Psoas muscle (tissue), 8 donors: Measurements from ENCODE around the gene MRPL22. TPM values are rescaled to one million over a fixed set of nuclear protein-coding genes. Genes with fewer than 3 reads are reported as not detected.
"Not testable (repeated sequence)": the region's sequence is repeated elsewhere in the genome, so short reads cannot be mapped to it uniquely, and the experiment has no call there.

ENCODE experiments used
- ATAC-seq, 4 donors: fragments of 200-7000 bp; cut with Tn5 transposase; one replicate each; pipeline ENCODE4 v1.9.1; 2020; ENCODE audit warnings: moderate library complexity in 3 of 4, mild to moderate bottlenecking in 2 of 4
- DNase-seq, 2 donors: peaks; one replicate each; pipeline ENCODE4 v3.0.0-alpha.2; 2020
- H3K27ac ChIP-seq: fragments of 200-600 bp; one replicate; pipeline ENCODE4 v1.8.0; 2022
- H3K27me3 ChIP-seq, 3 donors: fragments of 200-600 bp in 1 of 3; one replicate each; pipeline versions ENCODE4 v1.6.1 to v1.8.0; 2013 to 2022; ENCODE audit warnings: low read length in 2 of 3, mild to moderate bottlenecking in 2 of 3, moderate library complexity in 1 of 3; ENCODE audit not compliant: insufficient read depth in 3 of 3
- H3K36me3 ChIP-seq, 2 donors: fragments of 200-600 bp in 1 of 2; one replicate each; pipeline versions ENCODE4 v1.6.1 to v1.8.0; 2013 to 2022; ENCODE audit warnings: low read depth in 1 of 2, mild to moderate bottlenecking in 1 of 2, moderate library complexity in 1 of 2; ENCODE audit not compliant: insufficient read depth in 1 of 2
- H3K4me1 ChIP-seq: fragments of 200-600 bp; one replicate; pipeline ENCODE4 v1.8.0; 2022
- H3K4me3 ChIP-seq: fragments of 200-600 bp; one replicate; pipeline ENCODE4 v1.8.0; 2022; ENCODE audit warnings: mild to moderate bottlenecking
- H3K9me3 ChIP-seq: fragments of 200-600 bp; one replicate; pipeline ENCODE4 v1.8.0; 2022
- WGBS, 3 donors: extraction: QIAGEN DNeasy Blood & Tissue Kit; methylation state at CpG; one replicate each; pipeline versions ENCODE4 v1.1.6 to v1.1.7; 2013; 5-methylcytosine and 5-hydroxymethylcytosine counted together
- intact Hi-C, 2 donors: fragments of 100-400 bp; cut with DNase I; formaldehyde crosslinking; loops; one replicate each; pipeline versions ENCODE4 v1.11.0 to v1.14.2; 2022
- polyA plus RNA-seq, 3 donors: library from polyadenylated mRNA; stranded (reverse); fragments of 200-250 nt; gene quantifications; one replicate each; pipeline ENCODE4 v1.2.3, GENCODE V29; 2013
- total RNA-seq, 4 donors: library from RNA; stranded (reverse); fragmentation: NEBNext Ultra II Directional in 2 of 4; extraction: Animal tissue kit (Norgen Biotek cat#: 25700) in 2 of 4; gene quantifications; one replicate each; pipeline versions ENCODE4 v1.2.1 to v1.2.4, GENCODE V29; 2021 to 2023
- TF ChIP-seq, protein P1 (sequence below): fragments of 200-600 bp; IDR thresholded peaks from one replicate; pipeline ENCODE4 v1.8.0; 2022; ENCODE audit warnings: antibody characterized with exemption
- donor health status: healthy with polysubstance abuse.
- donor health status: DM: no; HTN: no; CAD: no; lungs with moderate emphysema.
- donor health status: Bipolar disorder and iron deficiency.
- donor health status: healthy.
- donor health status: DM: yes; HTN: yes; CAD: no.
- donor health status: DM: no; HTN: no; CAD: no.
- donor health status: DM: no; HTN: no; CAD: no.
- donor health status: DM: yes; HTN: yes; CAD: no.

MRPL22 gene
- total and polyA plus RNA-seq, 7 donors = 28.4 to 83.6 (median 46.7) TPM

DNA sequence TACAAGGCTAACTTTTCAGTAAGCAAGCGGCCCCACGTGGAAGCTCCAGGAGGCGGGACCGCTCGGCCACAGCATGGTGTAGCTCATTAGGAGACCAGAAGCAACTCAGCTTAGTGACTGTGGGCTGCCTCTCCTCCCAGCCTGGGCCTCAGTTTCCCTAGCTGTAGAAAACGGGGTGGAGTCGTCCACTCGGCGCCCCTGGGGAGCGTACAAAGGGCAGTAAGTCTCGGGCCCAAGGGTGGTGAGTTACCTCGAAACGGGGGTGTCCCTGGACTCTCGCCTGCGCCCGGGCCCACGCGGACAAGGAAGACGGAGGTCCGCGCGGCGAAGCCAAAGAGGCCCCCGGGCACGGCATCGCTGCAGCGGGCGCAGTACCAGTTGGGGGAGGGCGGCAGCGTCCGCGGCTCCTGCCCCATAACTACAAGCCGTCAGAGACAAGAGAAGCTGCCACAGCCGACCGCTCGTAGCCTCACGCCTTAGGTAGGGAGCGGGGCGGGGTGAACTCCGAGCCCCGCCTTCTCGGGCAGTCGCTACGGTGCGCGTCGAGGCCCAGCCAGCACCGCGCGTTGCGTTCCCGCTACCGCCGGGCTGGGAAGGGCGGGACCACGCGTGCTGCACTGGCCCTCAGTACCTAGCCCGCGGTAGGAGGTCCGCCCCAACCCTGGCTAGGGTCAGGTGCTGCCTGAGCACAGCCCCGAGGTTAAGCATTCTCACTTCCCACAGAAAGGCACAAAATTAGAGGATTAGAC lies 3.0 kb upstream of the MRPL22 start, which contains the start of gene GEMIN5:
Gene GEMIN5, minus strand, starts transcription at position 494 of the 749 bp plus-strand sequence. Its CDS starts 78 bp downstream, at position 416.
- DNase-seq (peak; percentile 86 to 93), ATAC-seq (peak; percentile 94 to 96 (median 94))
- intact Hi-C loops = loop anchor here in 1 of 2 donors (5.0 kb wide), 1 partner anchor 181 kb away; the partner anchor contains the start of gene LARP1
- H3K9me3 ChIP-seq = no peaks in the 10 kb centered on the region
- H3K27me3 ChIP-seq = no peaks in the 10 kb centered on the region
- peaks cover 4 to 23% of the 10 kb centered on the region in 2 donors for H3K36me3 ChIP-seq
- TF ChIP-seq, protein P1, sequence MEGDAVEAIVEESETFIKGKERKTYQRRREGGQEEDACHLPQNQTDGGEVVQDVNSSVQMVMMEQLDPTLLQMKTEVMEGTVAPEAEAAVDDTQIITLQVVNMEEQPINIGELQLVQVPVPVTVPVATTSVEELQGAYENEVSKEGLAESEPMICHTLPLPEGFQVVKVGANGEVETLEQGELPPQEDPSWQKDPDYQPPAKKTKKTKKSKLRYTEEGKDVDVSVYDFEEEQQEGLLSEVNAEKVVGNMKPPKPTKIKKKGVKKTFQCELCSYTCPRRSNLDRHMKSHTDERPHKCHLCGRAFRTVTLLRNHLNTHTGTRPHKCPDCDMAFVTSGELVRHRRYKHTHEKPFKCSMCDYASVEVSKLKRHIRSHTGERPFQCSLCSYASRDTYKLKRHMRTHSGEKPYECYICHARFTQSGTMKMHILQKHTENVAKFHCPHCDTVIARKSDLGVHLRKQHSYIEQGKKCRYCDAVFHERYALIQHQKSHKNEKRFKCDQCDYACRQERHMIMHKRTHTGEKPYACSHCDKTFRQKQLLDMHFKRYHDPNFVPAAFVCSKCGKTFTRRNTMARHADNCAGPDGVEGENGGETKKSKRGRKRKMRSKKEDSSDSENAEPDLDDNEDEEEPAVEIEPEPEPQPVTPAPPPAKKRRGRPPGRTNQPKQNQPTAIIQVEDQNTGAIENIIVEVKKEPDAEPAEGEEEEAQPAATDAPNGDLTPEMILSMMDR = no peak
- H3K4me3 ChIP-seq = peak within 1 kb of the TSS; percentile 94
- peak within 1 kb of the TSS; percentile 84 for H3K27ac ChIP-seq
- peaks cover 27% of the 10 kb centered on the region for H3K4me1 ChIP-seq
- 0% methylated on average over 59 to 61 of the region's 61 CpGs for WGBS, 3 donors

DNA sequence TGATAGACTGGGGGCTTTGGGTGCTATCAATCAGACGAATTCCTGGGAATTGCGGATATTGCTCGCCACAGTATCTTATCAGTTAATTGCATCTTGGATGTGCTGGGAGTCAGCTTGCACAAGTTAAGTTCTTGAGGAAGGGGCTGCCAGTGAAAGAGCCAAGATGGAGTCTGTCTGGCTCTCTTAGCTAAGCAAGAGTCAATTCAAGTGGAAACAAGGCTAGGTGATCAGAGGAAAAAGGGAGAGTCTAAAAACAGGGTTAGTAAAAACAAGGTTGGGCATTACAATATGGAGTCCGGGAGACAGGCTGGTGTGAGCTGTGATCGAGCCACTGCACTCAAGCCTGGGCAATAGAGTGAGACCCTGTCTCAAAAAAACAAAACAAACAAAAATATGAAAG lies 1.5 kb upstream of the MRPL22 start:
- intact Hi-C loops = loop anchor here in 1 of 2 donors (5.0 kb wide), 1 partner anchor 182 kb away; the partner anchor contains the start of gene LARP1
- H3K9me3 ChIP-seq, H3K4me3 ChIP-seq, H3K27ac ChIP-seq, DNase-seq, ATAC-seq, H3K27me3 ChIP-seq: not testable (repeated sequence)
- 90 to 93% (median 90%) methylated on average over 5 of the region's 5 CpGs for WGBS, 3 donors
- H3K4me1 ChIP-seq = peaks cover 27% of the 10 kb centered on the region
- H3K36me3 ChIP-seq = peaks cover 0 to 17% of the 10 kb centered on the region in 2 donors

DNA sequence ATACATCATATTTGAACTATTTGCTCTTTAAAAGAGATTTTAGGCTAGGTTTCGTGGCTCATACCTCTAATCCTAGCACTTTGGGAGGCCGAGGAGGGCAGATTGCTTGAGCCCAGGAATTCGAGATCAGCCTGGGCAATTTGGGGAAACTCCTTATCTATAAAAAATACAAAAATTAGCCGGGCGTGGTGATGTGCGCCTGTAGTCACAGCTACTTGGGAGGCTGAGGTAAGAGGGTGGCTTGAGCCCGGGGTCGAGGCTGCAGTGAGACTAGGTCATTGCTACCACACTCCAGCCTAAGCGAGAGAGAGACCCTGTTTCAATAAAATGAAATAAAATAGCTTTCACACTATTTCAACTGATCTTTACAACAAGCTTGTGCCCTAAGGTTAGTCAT lies 500 bp upstream of the MRPL22 start:
- ATAC-seq (peak in 1 of 4 donors; percentile 1), DNase-seq (no peak)
- Histone ChIP-seq H3K9me3 (no peaks in the 10 kb centered on the region), H3K4me3 (peak overlapping the region; percentile 79), H3K27ac (peak overlapping the region; percentile 87), H3K27me3 (no peaks in the 10 kb centered on the region), H3K36me3 (peaks cover 0 to 7% of the 10 kb centered on the region in 2 donors), H3K4me1 (peaks cover 30% of the 10 kb centered on the region)
- TF ChIP-seq, protein P1 = no peak
- WGBS, 3 donors = 74 to 87% (median 81%) methylated on average over 9 of the region's 9 CpGs
- intact Hi-C loops = loop anchor here in 1 of 2 donors (10.0 kb wide), 2 partner anchors 64 to 466 kb away; partner anchors contain the start of gene HAND1

DNA sequence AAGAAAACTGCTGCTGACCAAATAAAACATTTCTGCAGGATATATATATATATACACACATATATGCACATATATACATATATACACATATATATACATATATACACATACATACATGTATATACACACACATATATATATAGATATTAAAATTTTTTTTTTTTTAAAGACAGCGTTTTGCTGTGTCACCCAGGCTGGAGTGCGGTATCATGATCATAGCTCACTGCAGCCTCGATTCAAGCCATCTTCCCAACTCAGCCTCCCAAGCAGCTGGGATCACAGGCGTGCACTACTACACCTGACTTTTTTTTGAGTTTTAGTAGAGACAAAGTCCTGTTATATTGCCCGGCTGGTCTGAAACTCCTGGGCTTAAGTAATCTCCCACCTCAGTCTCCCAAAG lies 2.7 kb downstream of the MRPL22 start:
- Histone ChIP-seq H3K9me3 (no peaks in the 10 kb centered on the region), H3K4me1 (peaks cover 24% of the 10 kb centered on the region), H3K27me3 (no peaks in the 10 kb centered on the region), H3K27ac (no peak overlapping the region), H3K36me3 (no peaks in the 10 kb centered on the region), H3K4me3 (no peak overlapping the region)
- ATAC-seq (no peak), DNase-seq (no peak)
- 88 to 91% (median 88%) methylated on average over 5 of the region's 5 CpGs for WGBS, 3 donors
- intact Hi-C loops = loop anchor here in 1 of 2 donors (10.0 kb wide), 2 partner anchors 61 to 469 kb away; partner anchors contain the start of gene HAND1
- TF ChIP-seq, protein P1 = no peak

DNA sequence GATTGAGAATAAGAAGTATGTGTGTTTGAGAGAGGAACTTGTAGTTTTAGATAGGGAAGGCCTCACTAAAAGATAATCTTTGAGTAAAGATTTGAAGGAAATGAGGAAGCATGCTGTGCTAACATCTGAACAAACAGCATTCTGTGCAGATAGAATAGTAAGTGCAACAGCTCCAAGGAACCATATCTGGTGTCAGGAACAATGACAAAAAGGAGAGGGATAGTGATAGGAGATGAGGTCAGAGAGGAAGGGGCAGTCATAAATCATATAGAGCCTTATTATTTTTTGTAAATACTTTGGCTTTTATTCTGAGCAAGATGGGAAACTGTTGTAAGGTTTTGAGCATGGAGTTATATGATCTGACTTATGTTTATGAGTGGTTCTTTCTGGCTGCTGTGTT lies 3.8 kb downstream of the MRPL22 start:
- DNase-seq (no peak), ATAC-seq (no peak)
- intact Hi-C loops = loop anchor here in 1 of 2 donors (10.0 kb wide), 2 partner anchors 60 to 470 kb away; partner anchors contain the start of gene HAND1
- no peaks in the 10 kb centered on the region for H3K27me3 ChIP-seq
- peaks cover 24% of the 10 kb centered on the region for H3K4me1 ChIP-seq
- no peak overlapping the region for H3K27ac ChIP-seq
- H3K36me3 ChIP-seq = no peaks in the 10 kb centered on the region
- H3K4me3 ChIP-seq = no peak overlapping the region
- TF ChIP-seq, protein P1 = no peak
- no peaks in the 10 kb centered on the region for H3K9me3 ChIP-seq
